GM10847 (cell line): Measurements from ENCODE around the gene SMYD4.

Experiments used
- POLR2A ChIP-seq: IDR thresholded peaks from 2 replicates; pipeline ENCODE4 v1.6.1; 2011; ENCODE audit not compliant: insufficient read length; ENCODE audit errors: extremely low read depth

Gene SMYD4

DNA sequence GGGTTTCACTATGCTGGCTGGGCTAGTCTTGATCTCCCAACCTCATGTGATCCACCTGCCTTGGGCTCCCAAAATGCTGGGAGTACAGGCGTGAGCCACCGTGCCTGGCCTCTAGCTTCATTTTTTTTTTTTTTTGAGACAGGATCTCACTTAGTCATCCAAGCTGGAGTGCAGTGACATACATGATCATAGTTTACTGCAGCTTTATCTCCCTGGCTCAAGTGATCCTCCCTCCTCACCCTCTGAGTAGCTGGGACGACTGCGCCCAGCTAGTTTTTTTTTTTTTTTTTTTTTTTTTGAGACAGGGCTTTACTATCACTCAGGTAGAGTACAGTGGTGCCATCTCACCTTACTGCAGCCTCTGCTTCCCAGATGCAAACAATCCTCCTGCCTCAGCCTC is 9.8 kb upstream of the SMYD4 start:
- TF ChIP-seq POLR2A = no peak

DNA sequence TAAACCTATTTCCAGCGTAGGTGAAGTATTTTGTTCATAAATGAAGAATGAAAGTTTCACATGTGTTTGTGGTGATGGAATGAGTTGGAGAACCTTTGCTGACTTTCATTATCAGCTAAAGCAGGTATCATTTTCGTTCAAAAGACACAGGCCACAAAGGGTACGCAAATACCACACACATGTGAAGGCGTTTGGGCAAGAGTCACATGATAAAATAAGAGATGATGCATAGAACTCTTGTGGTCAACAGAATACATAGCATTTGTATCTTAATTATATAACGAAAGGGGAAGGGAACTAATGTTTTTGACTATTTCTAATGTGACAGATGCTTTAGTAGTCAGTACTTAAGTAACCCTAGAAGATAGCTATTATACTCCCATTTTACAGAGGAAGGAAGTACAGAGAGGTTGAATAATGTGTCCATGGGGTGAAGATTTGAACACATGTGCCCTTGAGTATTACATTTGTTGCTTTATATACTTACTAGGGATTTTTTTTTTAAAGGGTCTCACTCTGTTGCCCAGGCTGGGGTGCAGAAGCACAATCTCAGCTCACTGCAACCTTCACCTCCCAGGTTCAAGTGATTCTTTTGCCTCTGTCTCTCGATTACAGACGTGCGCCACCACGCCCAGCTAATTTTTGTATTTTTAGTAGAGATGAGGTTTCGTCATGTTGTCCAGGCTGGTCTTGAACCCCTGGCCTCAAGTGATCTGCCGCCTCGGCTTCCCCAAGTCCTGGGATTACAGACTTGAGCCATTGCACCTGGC is 4.9 kb upstream of the SMYD4 start:
- no peak for TF ChIP-seq POLR2A

DNA sequence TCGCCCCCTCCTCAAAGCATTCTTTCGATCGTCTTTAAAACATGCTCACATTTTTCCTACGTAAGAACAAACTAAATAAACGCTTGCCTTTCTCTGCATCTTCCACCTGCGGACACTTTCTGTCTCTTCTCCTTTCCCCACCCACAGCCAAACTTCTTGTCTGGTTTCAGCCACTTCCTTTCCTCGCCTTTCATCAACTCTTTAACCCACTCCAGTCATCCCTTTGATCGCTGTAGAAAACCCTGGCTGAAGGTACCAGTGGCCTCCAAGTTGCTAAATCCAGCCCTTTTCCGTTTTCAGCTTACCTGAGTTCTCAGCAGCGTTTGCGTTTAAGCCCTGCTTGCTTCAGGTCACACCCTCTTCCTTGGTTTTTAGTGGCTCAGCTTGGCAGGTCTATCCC is 586 bp upstream of the SMYD4 start:
- no peak for TF ChIP-seq POLR2A

DNA sequence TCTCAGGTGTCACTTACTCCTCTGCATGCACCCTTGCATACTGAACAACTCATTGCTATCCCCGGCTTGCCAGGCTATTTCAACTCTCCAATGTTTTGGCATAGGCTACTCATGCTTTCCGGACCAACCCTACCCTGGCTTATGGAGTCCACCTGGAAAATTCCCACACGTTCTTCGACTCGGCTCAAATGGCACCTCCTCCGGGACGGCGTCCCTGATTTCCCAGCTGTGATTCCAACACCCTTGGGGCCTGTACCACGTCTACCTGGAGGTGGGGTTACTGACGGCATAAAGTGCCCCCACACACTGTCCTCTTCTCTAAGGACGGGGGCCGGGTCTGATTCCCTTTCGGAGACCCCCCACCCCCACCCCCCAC is 498 bp downstream of the SMYD4 start:
- TF ChIP-seq POLR2A = no peak

DNA sequence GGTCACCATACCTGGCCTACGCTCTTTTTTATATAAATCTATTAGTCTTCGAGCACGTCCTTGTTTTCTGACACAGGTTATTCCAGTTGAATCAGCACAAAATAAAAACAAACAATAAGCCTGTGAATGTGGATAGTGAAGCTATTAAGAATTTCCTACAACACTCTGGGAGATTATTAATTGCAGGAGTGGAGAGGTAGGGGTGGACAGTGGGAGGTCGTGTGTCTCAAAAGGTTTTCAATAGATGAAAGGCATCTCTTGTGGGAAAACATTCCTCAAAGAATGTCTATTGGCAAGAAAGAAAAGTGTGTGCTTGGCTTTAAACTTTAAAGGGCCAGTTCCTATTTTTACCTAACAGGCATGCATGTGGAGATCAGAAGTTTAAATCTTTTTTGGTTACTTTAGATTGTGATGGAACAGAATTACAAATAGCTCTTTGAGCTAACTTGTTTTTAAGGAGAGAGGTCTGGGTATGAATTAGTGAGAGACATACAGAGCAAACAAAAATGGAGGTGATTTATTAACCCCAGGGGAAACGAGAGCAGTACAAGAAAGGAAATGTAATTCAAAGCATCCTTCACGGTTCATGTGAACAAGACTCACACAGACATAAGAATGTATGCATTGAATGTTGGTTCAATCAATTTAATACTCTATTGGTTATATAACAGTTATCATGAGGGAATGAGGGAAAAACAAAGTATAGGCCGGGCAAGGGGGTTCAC is 9.0 kb downstream of the SMYD4 start:
- TF ChIP-seq POLR2A = no peak

DNA sequence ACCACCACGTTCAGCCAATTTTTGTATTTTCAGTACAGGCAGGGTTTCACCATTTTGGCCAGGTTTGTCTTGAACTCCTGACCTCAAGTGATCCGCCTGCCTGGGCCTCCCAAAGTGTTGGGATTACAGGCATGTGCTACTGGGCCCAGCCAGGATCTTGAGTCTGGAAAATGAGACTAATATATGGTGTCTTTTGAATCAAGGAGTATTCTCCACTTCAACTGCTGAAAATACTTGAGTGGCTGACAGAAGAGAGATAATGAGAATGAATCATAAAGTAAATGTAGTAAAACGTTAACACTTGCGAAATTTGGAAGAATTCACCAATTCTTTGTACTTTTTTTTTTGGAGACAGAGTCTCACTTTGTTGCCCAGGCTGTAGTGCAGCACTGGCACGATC is 16.6 kb downstream of the SMYD4 start:
- no peak for TF ChIP-seq POLR2A

DNA sequence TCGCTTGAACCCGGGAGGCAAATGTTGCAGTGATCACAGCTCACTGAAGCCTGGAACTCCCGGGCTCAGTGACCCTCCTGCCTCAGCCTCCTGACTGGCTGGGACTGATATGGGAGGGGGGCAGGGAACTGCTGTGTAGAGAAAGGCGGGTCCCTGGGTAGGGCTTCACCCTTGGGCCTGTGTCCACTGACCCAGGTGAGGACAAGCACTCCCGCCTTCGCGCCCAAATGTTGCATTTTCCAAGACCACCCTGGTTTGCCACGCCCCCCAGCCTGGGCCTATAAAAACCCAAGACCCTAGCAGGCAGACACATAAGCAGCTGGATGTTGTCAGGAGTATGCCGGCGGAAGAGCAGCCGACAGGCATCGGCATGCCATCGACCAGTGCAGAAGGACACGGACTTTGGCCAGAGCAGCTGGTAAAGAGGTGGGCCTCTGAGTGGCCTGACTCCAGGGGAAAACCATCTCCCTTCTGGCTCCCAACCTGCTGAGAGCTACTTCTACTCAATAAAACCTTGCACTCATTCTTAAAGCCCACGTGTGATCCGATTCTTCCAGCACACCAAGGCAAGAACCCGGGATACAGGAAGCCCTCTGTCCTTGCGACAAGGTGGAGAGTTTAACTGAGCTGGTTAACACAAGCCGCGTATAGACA is 19.1 kb downstream of the SMYD4 start:
- TF ChIP-seq POLR2A = no peak

DNA sequence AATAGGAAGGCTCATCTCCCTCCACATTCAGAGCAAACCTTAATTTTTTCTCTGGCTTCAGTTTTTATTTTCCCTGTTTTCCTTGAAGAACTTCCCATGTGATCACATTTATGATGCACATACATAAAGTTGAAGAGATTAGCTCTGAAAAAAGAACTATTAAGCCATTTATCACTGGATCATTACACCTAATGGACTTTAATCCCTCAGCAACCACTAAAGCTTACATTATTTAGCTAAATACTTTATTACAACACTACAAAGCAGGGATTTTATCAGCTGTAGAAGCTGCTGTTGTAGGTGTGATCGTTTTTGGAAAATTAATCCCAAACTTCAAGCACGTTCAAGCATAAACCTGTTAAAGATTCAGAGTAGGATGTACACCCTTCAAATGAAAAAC is 21.1 kb downstream of the SMYD4 start:
- no peak for TF ChIP-seq POLR2A

DNA sequence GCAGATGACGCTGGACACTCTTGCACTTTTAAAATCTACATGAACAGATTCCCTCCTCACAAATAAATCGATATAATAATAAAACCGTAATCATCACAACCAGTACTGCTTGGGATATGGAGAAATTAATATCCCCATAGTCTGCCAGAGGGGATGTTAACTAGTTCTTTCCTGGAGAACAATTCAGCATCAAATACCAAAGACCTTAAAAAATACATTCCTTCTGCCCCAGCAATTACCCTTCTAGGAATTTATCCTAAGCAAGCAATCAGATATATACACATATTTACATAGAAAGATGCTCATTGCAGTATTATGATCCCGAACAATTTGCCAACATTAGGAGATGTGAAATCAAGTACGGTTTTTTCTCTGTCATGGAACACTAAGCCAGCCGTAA is 21.8 kb downstream of the SMYD4 start:
- TF ChIP-seq POLR2A = no peak

DNA sequence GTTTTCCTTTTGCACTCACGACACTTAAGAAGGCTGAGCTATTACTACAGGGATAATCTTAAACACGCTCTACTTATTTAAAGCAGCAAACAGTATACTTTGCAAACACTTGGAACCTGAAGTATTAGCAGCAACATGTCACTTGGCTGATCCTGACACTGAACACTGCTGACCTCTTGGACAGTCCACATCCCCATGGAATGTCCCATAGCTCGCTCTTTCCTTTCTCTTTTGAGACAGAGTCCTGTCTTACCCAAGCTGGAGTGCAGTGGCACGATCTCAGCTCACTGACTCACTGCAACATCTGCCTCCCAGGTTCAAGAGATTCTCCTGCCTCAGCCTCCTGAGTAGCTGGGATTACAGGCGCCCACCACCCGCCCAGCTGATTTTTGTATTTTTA is 26.4 kb downstream of the SMYD4 start:
- no peak for TF ChIP-seq POLR2A

DNA sequence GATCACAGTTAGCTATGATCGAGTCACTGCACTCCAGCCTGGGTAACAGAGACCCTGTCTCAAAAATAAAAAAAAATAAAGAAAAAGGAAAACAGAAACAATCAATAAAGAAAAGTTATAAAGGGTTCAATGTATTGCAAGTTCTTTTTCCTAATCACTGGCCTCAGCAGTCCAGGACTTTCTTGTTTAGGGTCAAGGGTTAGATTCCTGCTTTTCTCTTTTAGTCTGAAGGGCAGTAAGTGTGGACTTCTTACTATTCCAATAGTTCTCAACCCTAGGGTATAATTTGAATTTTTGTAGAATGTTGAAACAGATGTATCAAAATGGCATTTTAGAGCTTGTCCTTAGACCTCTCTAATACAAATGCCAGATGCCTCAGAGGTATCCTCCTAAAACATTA is 27.3 kb downstream of the SMYD4 start:
- no peak for TF ChIP-seq POLR2A

DNA sequence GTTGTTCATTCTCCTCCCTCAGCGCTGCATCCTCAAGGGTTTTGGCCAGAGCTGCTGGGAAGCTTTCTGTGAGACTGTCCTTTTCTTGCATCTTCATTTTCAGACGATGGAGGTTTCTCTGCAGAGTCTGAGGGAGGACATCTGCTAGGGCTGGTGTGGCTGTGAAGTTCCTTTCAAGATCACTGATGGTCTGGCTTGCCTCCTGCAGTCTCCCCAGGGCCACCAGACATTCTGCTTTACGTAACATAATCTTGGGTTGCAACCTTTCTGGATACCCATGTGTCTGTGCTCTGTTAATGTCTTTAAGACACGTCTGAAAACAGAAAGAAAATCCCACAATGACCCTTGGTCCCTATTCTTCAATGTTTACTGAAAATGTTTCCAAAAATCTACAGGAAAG is 29.0 kb downstream of the SMYD4 start:
- TF ChIP-seq POLR2A = no peak

DNA sequence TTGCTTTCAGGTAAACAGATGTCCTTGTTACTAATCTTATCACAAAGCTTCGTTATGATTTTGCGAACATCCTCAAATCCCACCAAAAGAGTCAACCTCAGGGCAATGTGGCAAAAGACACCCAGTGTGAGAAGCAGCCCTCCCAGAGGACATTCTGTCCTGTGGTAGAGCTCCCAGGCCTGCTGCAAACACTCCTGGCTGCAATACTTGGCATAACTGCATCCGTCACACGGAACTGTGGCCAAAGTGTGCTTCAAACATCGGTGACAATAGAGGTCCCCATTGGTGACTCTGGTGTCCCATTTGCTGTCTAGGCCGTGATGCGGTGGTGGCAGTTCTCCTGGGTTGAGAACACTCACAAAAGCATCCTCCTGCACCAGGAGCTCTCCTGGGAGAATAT is 29.5 kb downstream of the SMYD4 start:
- no peak for TF ChIP-seq POLR2A

DNA sequence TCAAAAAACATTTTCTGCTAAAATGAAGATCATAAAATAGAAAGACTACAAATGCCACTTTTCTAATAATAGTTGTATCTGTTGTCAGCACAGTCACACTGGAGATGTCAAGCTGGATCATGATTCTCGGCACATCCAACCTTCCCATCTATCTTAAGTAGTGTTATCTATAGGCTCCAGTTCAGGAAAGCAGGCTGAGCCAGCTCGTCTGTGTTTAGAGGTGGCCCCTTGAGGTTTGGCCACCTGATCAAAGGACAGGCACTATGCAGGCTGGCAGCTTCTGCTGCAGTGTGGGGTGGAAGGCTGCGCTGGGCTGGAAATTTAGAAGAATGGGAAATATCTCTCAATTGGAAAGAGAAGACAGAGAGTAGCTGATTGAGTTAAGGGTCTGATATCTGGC is 32.4 kb downstream of the SMYD4 start:
- no peak for TF ChIP-seq POLR2A

DNA sequence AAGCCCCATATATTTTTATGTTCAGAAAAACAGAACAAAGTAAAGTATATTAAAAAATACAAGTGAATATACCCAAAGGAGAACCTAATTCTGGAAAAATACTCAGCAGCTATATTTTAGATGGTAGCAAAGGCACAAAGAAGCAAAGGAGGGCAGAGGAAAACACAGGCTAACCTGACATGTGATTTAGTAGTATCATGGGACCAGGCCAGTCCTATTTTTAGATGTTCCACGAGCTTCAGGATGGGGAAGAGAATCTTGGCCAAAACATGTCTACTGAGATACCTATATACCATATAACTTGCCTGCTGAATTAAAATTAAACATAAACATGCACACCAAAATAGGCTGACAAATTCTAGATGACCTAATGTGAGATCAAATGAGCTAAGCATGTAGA is 32.9 kb downstream of the SMYD4 start:
- TF ChIP-seq POLR2A = no peak

DNA sequence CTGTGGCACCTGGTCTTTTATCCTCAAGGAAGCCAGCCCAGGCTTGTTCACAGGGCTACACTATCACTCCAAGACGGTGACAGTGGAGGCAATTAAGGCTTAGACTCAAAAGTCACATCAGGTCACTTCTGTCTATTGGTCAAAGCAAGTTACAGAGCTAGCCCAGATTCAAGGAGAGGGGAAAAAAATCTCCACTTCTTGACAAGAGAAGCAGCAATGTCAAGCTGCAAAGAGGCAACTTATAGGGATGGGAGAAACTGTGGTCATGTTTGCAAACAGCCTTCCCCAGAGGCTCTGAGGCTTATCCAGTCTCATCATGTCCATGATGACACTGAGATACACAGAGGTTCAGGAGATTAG is 36.3 kb downstream of the SMYD4 start:
- no peak for TF ChIP-seq POLR2A
